NK-92 treated with Interleukin-12 subunit alpha and Interleukin-12 subunit beta, amount 100 ng/mL, for 24 hours (cell line): Measurements from ENCODE around the gene CPLX1.

ENCODE experiments used
- DNase-seq: peaks from one replicate; lab custom pipeline; 2025; lab: John Stamatoyannopoulos, UW

CPLX1 gene

GRCh38 chr4:825971-826330, at the start of gene CPLX1:
TSS of gene CPLX1 (minus strand) at chr4:826129. CDS start at chr4:824522, 1,607 bp downstream.
- no peak for DNase-seq

DNA sequence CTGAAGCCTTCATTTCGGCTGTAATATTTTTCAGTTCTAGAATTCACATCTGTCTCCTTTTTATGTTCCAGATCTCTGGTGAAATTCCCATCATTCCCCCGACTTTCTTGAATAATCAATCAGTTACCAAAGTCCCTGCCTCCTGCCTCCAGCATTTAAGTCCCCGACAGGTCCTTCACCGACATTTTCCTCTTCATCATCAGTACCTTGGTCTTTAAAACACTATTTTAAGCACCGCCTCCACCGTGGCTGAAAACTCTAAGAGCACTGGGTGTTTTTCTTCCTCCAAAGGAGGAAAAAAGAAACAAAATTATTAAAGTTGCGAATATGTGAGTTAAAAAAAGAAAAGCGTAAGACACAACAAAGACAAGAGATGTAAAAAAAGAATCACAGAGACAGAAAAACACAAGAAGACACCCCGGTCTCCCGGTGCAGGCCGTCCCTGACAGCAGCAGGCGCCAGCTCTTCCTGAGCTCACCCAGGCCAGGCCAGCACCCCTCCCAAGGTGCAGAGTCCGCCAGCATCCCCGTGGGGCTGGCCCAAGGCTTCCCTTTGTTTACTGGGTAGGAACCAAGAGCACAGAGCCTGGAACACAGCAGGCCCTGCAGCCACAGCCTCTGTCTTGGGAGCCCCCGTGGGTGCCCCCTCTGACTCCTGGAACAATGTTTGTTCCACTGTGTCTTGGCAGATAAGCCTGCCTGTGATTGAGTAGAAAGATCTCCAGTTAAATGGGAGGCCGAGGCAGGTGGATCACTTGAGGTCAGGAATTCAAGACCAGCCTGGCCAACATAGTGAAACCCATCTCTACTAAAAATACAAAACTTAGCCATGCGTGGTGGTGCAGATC, 49.3 kb upstream of the CPLX1 start:
- no peak for DNase-seq

DNA sequence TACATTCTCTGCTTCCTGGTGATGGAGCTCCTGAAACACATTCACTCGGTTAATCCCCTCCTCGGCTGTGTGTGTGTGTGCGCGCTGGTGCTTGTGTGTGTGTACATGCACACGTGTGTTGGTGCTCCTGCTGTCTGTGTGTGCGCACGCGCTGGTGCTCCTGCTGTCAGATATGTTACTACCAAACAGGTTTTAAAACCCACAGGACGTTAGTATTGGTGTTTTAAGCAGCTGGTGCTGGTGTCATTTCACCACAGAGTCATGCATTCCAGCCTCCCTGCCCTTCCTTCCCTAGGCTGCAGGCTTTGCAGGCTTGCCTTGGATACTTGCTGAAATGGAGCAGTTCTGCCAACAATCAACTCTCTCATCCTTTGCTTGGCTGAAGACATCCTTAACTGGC, 48.1 kb upstream of the CPLX1 start:
- DNase-seq, result no peak

- no peak for DNase-seq
Observed at GRCh38 chr4:872241-872981, 46.5 kb upstream of the CPLX1 start.

GRCh38 chr4:871484-871883, 45.6 kb upstream of the CPLX1 start:
- DNase-seq, result no peak

- DNase-seq, result no peak
Observed at GRCh38 chr4:870951-871350, 45.0 kb upstream of the CPLX1 start.

DNA sequence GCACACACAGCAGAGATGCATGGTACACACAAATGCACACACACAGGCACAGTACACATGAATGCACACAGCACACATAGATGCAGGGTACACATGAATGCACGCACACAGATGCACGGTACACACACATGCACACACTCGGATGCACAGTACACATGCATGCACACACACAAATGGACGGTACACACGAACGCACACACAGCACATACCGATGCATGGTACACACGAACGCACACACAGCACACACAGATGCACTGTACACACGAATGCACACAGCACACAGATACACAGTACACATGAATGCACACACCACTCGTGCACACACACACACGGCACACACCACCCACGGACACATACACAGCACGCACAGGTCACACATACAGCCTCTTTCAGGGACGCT, 43.8 kb upstream of the CPLX1 start:
- DNase-seq, result no peak

GRCh38 chr4:868421-868820, 42.5 kb upstream of the CPLX1 start:
- no peak for DNase-seq

DNA sequence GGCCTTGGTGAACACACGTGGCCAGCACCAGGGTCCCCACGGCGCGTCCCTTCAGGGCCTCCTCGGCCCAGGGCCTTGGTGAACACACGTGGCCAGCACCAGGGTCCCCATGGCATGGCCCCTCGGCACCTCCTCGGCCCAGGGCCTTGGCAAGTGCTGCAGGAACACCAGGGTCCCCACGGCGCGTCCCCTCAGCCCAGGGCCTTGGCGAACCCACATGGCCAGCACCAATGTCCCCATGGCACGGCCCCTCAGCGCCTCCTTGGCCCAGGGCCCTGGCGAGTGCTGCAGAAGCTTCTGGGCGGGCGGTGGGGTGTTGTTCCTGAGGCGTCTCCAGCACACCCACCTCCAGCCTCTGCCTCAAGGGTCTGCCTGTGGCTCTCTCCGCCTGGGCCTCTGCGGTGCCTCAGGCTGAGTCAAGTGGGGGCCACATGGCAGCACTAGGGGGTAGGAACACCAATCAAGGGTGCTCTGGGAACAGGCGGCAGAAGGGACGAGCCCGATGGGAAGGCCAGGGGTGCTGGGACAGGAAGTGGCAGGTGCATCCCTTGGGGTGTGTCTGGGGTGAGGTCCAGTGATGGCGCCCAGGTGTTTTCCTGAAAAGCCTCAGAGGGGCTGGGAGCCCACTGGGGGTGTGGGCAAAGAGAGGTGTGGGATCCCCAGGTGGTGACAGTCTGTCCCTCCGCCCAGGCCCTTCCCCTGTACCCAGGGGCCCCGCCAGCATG, 41.8 kb upstream of the CPLX1 start:
- no peak for DNase-seq

GRCh38 chr4:866761-867390, 40.9 kb upstream of the CPLX1 start:
- DNase-seq, result no peak

- no peak for DNase-seq
Observed at GRCh38 chr4:866068-866760, 40.3 kb upstream of the CPLX1 start.

DNA sequence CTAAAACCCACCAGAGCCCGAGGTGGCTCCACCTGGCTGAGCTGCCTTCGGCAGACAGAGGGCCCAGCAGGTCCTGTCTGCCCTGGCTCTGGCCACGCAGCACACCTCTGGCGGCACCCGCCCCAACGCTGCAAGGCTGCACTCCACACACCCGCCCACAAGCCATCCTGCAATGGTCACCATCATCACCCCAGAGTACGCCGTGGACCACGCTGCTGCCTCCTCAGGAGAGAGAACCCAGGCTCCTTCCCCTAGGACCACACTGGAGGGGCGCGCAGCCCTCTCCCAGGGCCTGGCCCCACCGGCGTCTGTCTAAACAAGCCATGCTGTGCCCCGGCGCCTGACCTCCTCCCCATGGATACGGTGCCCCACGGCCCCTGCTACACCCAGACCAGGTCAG, 39.6 kb upstream of the CPLX1 start:
- no peak for DNase-seq

- DNase-seq, result no peak
Observed at GRCh38 chr4:865121-865465, 39.2 kb upstream of the CPLX1 start.

DNA sequence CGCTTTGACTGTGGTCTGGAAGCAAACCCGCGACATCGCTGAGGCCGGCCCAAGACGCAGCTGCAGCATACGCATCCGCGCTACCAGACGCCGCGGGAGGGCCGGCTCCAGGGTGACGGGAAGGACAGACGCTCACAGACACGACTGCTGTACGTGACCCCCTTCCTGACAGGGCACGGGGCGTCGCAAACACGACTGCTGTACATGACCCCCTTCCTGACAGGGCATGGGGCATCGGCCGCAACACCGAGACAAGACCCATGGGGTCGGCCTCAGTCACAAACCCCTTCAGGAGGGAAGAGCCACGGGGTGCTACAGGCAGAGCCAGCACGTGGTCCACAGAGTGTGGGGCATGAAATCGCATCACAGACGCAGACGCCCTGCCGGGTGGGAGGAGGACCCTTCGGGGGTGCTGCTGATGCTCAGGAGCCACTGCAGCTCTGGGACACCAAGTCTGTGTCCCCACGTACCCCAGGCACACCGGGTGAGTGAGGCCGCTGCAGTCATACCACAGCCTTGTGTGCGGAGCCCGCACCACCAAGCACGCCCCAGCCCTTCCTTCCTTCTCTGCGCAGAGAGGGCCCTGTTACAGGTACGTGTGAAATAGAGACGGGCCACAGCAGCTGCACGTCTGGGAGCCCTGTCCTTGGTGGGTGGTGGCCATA, 38.7 kb upstream of the CPLX1 start:
- no peak for DNase-seq

- DNase-seq, result no peak
Observed at GRCh38 chr4:860561-860960, 34.6 kb upstream of the CPLX1 start.

DNA sequence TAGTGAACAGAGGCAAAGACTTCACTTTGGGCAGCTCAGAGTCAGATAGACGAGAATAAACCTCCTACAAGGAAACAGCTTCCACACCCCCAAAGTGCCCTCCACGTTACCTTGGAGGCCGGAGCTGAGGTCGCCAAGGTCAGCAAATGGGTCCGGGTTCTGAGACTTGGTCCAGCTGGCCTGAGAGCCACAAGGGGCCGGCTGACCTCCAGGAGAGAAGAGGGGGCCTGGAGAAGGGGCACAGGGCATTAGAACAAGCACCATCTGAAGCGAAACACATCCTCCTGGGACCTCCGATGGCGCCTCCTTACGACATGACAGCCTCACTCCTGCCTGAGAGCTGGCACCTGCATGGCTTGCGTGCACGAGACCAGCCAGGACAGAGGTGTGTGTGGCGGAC, 33.6 kb upstream of the CPLX1 start:
- no peak for DNase-seq

- no peak for DNase-seq
Observed at GRCh38 chr4:858831-859451, 33.0 kb upstream of the CPLX1 start.

- DNase-seq, result no peak
Observed at GRCh38 chr4:858041-858481, 32.1 kb upstream of the CPLX1 start.

- no peak for DNase-seq
Observed at GRCh38 chr4:857461-857860, 31.5 kb upstream of the CPLX1 start.

- no peak for DNase-seq
Observed at GRCh38 chr4:856225-856901, 30.4 kb upstream of the CPLX1 start.
